ENCODE data around the gene IQCN.

DNA sequence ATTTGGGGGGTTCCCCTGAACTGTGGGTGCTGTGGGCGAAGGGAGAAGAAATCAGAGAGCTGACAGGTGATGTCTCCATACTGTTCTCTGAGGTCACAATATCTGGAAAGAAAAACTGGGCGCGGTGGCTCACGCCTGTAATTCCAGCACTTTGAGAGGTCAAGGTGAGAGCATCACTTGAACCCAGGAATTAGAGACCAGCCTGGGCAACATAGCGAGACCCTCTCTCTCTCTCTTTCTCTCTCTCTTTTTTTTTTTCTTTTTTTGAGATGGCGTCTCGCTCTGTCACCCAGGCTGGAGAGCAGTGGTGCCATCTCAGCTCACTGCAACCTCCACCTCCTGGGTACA, 21.9 kb downstream of the IQCN start:
- TF ChIP-seq ZNF274 (IDR thresholded peaks at IDR 0.05; ENCODE audit: low read depth, low read length): no peak
- no peak for TF ChIP-seq YY1 (IDR thresholded peaks at IDR 0.05; ENCODE audit: insufficient read depth, insufficient read length)
- TF ChIP-seq SUZ12 (IDR thresholded peaks at IDR 0.05; ENCODE audit: extremely low read depth, insufficient read depth, insufficient read length): no peak

Measured in NT2/D1 (cell line).